HEK293 (cell line): ENCODE results near the gene EEF1AKMT4.

Source experiments
- EGR2 ChIP-seq: fragments of 450-650 bp; formaldehyde crosslinking; IDR thresholded peaks from 2 replicates; pipeline ENCODE4 v1.5.1; 2016; ENCODE audit warnings: low read depth, missing biosample characterization, missing genetic modification characterization
- GLIS1 ChIP-seq: fragments of 450-650 bp; formaldehyde crosslinking; IDR thresholded peaks from 2 replicates; pipeline ENCODE4 v1.5.1; 2016; ENCODE audit warnings: missing biosample characterization, missing genetic modification characterization
- HOXC10 ChIP-seq: sonication (generic); formaldehyde crosslinking; IDR thresholded peaks from 2 replicates; pipeline ENCODE4 v1.8.1; 2023; ENCODE audit warnings: mild to moderate bottlenecking, missing genetic modification reagents
- KLF16 ChIP-seq: fragments of 450-650 bp; formaldehyde crosslinking; IDR thresholded peaks from 2 replicates; pipeline ENCODE4 v1.5.1; 2017; ENCODE audit warnings: missing biosample characterization, missing genetic modification characterization
- KLF9 ChIP-seq: fragments of 450-650 bp; formaldehyde crosslinking; IDR thresholded peaks from 2 replicates; pipeline ENCODE4 v1.5.1; 2016; ENCODE audit warnings: missing biosample characterization, missing genetic modification characterization, low read depth
- RBAK ChIP-seq: fragments of 450-650 bp; formaldehyde crosslinking; IDR thresholded peaks from 2 replicates; pipeline ENCODE4 v1.5.1; 2016; ENCODE audit warnings: missing biosample characterization, missing genetic modification characterization
- SP3 ChIP-seq: fragments of 450-650 bp; formaldehyde crosslinking; IDR thresholded peaks from 2 replicates; pipeline ENCODE4 v1.5.1; 2016; ENCODE audit warnings: missing biosample characterization, missing genetic modification characterization
- ZBTB17 ChIP-seq: fragments of 450-650 bp; formaldehyde crosslinking; IDR thresholded peaks from 2 replicates; pipeline ENCODE4 v1.5.1; 2016; ENCODE audit warnings: missing biosample characterization, missing genetic modification characterization
- ZBTB20 ChIP-seq: fragments of 450-650 bp; formaldehyde crosslinking; IDR thresholded peaks from 2 replicates; pipeline ENCODE4 v1.5.1; 2016; ENCODE audit warnings: missing biosample characterization, missing genetic modification characterization
- ZBTB48 ChIP-seq: fragments of 450-650 bp; formaldehyde crosslinking; IDR thresholded peaks from 2 replicates; pipeline ENCODE4 v1.5.1; 2016; ENCODE audit warnings: missing biosample characterization, missing genetic modification characterization
- ZEB2 ChIP-seq: fragments of 450-650 bp; formaldehyde crosslinking; IDR thresholded peaks from 2 replicates; pipeline ENCODE4 v1.5.1; 2016; ENCODE audit warnings: missing biosample characterization, missing genetic modification characterization
- ZFP41 ChIP-seq: fragments of 450-650 bp; formaldehyde crosslinking; IDR thresholded peaks from 2 replicates; pipeline ENCODE4 v1.5.1; 2016; ENCODE audit warnings: missing biosample characterization, missing genetic modification characterization, borderline replicate concordance
- ZNF239 ChIP-seq: fragments of 450-650 bp; formaldehyde crosslinking; IDR thresholded peaks from 2 replicates; pipeline ENCODE4 v1.5.1; 2016; ENCODE audit warnings: missing biosample characterization, missing genetic modification characterization
- ZNF335 ChIP-seq: fragments of 450-650 bp; formaldehyde crosslinking; conservative IDR thresholded peaks from 2 replicates; pipeline ENCODE4 v1.5.1; 2016; ENCODE audit warnings: missing biosample characterization, missing genetic modification characterization
- ZNF350 ChIP-seq: fragments of 450-650 bp; formaldehyde crosslinking; IDR thresholded peaks from 2 replicates; pipeline ENCODE4 v1.5.0; 2017; ENCODE audit warnings: missing biosample characterization, mild to moderate bottlenecking, missing genetic modification characterization
- ZNF521 ChIP-seq: fragments of 450-650 bp; formaldehyde crosslinking; IDR thresholded peaks from 2 replicates; pipeline ENCODE4 v1.5.1; 2017; ENCODE audit warnings: missing biosample characterization, mild to moderate bottlenecking, missing genetic modification characterization
- ZNF549 ChIP-seq: fragments of 450-650 bp; IDR thresholded peaks from 2 replicates; pipeline ENCODE4 v1.5.1; 2018; ENCODE audit warnings: missing biosample characterization, missing genetic modification characterization, mild to moderate bottlenecking, inconsistent platforms, moderate library complexity
- ZNF624 ChIP-seq: fragments of 450-650 bp; formaldehyde crosslinking; IDR thresholded peaks from 2 replicates; pipeline ENCODE4 v1.5.1; 2017; ENCODE audit warnings: missing biosample characterization, missing genetic modification characterization
- ZNF660 ChIP-seq: fragments of 450-650 bp; IDR thresholded peaks from 2 replicates; pipeline ENCODE4 v1.5.1; 2018; ENCODE audit warnings: missing biosample characterization, mild to moderate bottlenecking, missing genetic modification characterization
- ZNF701 ChIP-seq: fragments of 450-650 bp; formaldehyde crosslinking; IDR thresholded peaks from 2 replicates; pipeline ENCODE4 v1.5.1; 2016; ENCODE audit warnings: missing biosample characterization, missing genetic modification characterization
- ZXDB ChIP-seq: fragments of 450-650 bp; formaldehyde crosslinking; IDR thresholded peaks from 2 replicates; pipeline ENCODE4 v1.5.1; 2016; ENCODE audit warnings: missing biosample characterization, missing genetic modification characterization
- TF ChIP-seq, protein P1 (sequence below): fragments of 450-650 bp; formaldehyde crosslinking; IDR thresholded peaks from 2 replicates; pipeline ENCODE4 v1.5.1; 2016; ENCODE audit warnings: missing biosample characterization, missing genetic modification characterization
- TF ChIP-seq, protein P2 (sequence below): fragments of 450-650 bp; formaldehyde crosslinking; IDR thresholded peaks from 2 replicates; pipeline ENCODE4 v1.5.1; 2017; ENCODE audit warnings: missing biosample characterization, missing genetic modification characterization
- TF ChIP-seq, protein P3 (sequence below): fragments of 450-650 bp; formaldehyde crosslinking; IDR thresholded peaks from 2 replicates; pipeline ENCODE4 v1.5.1; 2016; ENCODE audit warnings: missing biosample characterization, missing genetic modification characterization, low read depth
- TF ChIP-seq, protein P4 (sequence below): fragments of 450-650 bp; formaldehyde crosslinking; IDR thresholded peaks from 2 replicates; pipeline ENCODE4 v1.5.1; 2016; ENCODE audit warnings: missing biosample characterization, missing genetic modification characterization
- TF ChIP-seq, protein P5 (sequence below): fragments of 450-650 bp; formaldehyde crosslinking; IDR thresholded peaks from 2 replicates; pipeline ENCODE4 v1.5.1; 2017; ENCODE audit warnings: missing biosample characterization, missing genetic modification characterization
- TF ChIP-seq, protein P6 (sequence below): IDR thresholded peaks from 2 replicates; pipeline ENCODE4 v1.6.1; 2011; ENCODE audit warnings: mild to moderate bottlenecking, low read depth, low read length, borderline replicate concordance
- TF ChIP-seq, protein P7 (sequence below): fragments of 450-650 bp; formaldehyde crosslinking; optimal IDR thresholded peaks from 2 replicates; pipeline ENCODE3; 2016; ENCODE audit warnings: missing biosample characterization, mild to moderate bottlenecking, missing genetic modification characterization

Gene EEF1AKMT4

DNA sequence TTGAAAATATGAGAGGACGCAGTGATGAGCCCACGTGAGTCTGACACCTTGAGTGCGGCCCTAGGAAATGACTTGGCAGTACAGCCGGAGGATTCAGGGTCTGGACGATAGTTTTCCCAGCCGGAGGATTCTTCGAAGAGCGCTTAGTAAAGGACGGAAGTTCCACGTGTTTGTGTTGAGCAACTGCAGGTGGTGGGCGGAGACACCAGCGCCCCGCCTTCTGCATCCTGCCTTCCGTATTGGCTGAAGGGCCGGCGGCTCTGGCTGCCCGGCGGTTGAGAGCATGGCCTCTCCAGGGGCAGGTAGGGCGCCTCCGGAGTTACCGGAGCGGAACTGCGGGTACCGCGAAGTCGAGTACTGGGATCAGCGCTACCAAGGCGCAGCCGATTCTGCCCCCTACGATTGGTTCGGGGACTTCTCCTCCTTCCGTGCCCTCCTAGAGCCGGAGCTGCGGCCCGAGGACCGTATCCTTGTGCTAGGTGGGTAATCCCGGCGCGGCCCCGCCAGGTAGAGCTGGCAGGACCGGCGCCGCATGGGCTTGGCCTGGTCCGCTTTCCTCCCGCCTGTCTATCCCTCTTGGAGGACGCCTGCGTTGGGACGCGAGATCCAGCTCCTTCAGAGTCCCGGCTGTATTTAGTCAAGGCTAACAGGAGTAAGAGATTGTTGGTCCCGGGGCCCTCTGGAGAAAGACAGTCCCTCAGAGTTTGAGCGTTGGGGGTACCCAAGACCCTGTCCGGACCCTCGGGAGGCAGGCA is at the start of gene EEF1AKMT4 (continued):
- TF ChIP-seq KLF9 (tag by site-specific recombination): peak; percentile 75; the same call in 1 of the 2 replicates
- peak; percentile 69; the same call in 1 of the 2 replicates for TF ChIP-seq SP3 (tag by site-specific recombination)
- TF ChIP-seq HOXC10: no peak
- TF ChIP-seq, protein P1, sequence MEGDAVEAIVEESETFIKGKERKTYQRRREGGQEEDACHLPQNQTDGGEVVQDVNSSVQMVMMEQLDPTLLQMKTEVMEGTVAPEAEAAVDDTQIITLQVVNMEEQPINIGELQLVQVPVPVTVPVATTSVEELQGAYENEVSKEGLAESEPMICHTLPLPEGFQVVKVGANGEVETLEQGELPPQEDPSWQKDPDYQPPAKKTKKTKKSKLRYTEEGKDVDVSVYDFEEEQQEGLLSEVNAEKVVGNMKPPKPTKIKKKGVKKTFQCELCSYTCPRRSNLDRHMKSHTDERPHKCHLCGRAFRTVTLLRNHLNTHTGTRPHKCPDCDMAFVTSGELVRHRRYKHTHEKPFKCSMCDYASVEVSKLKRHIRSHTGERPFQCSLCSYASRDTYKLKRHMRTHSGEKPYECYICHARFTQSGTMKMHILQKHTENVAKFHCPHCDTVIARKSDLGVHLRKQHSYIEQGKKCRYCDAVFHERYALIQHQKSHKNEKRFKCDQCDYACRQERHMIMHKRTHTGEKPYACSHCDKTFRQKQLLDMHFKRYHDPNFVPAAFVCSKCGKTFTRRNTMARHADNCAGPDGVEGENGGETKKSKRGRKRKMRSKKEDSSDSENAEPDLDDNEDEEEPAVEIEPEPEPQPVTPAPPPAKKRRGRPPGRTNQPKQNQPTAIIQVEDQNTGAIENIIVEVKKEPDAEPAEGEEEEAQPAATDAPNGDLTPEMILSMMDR (tag by site-specific recombination): peak; percentile 83
- peak; percentile 95 for TF ChIP-seq ZNF335
- no peak for TF ChIP-seq ZFP41 (tag by site-specific recombination)
- peak; percentile 87 for TF ChIP-seq ZBTB20 (tag by site-specific recombination)
- TF ChIP-seq ZEB2 (tag by site-specific recombination): peak; percentile 99
- no peak for TF ChIP-seq ZNF549
- no peak for TF ChIP-seq EGR2 (tag by site-specific recombination)
- TF ChIP-seq, protein P2, sequence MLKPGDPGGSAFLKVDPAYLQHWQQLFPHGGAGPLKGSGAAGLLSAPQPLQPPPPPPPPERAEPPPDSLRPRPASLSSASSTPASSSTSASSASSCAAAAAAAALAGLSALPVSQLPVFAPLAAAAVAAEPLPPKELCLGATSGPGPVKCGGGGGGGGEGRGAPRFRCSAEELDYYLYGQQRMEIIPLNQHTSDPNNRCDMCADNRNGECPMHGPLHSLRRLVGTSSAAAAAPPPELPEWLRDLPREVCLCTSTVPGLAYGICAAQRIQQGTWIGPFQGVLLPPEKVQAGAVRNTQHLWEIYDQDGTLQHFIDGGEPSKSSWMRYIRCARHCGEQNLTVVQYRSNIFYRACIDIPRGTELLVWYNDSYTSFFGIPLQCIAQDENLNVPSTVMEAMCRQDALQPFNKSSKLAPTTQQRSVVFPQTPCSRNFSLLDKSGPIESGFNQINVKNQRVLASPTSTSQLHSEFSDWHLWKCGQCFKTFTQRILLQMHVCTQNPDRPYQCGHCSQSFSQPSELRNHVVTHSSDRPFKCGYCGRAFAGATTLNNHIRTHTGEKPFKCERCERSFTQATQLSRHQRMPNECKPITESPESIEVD (tag by site-specific recombination): no peak
- TF ChIP-seq, protein P3, sequence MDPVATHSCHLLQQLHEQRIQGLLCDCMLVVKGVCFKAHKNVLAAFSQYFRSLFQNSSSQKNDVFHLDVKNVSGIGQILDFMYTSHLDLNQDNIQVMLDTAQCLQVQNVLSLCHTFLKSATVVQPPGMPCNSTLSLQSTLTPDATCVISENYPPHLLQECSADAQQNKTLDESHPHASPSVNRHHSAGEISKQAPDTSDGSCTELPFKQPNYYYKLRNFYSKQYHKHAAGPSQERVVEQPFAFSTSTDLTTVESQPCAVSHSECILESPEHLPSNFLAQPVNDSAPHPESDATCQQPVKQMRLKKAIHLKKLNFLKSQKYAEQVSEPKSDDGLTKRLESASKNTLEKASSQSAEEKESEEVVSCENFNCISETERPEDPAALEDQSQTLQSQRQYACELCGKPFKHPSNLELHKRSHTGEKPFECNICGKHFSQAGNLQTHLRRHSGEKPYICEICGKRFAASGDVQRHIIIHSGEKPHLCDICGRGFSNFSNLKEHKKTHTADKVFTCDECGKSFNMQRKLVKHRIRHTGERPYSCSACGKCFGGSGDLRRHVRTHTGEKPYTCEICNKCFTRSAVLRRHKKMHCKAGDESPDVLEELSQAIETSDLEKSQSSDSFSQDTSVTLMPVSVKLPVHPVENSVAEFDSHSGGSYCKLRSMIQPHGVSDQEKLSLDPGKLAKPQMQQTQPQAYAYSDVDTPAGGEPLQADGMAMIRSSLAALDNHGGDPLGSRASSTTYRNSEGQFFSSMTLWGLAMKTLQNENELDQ (tag by site-specific recombination): no peak
- TF ChIP-seq, protein P4, sequence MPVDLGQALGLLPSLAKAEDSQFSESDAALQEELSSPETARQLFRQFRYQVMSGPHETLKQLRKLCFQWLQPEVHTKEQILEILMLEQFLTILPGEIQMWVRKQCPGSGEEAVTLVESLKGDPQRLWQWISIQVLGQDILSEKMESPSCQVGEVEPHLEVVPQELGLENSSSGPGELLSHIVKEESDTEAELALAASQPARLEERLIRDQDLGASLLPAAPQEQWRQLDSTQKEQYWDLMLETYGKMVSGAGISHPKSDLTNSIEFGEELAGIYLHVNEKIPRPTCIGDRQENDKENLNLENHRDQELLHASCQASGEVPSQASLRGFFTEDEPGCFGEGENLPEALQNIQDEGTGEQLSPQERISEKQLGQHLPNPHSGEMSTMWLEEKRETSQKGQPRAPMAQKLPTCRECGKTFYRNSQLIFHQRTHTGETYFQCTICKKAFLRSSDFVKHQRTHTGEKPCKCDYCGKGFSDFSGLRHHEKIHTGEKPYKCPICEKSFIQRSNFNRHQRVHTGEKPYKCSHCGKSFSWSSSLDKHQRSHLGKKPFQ (tag by site-specific recombination): no peak
- no peak for TF ChIP-seq ZNF350 (tag by site-specific recombination)
- 0 out of 2 replicates have a peak, but pooled peaks have one; percentile 12 for TF ChIP-seq ZBTB17
- TF ChIP-seq GLIS1: no peak
- TF ChIP-seq RBAK: no peak
- TF ChIP-seq ZNF701 (tag by site-specific recombination): no peak
- TF ChIP-seq, protein P5, sequence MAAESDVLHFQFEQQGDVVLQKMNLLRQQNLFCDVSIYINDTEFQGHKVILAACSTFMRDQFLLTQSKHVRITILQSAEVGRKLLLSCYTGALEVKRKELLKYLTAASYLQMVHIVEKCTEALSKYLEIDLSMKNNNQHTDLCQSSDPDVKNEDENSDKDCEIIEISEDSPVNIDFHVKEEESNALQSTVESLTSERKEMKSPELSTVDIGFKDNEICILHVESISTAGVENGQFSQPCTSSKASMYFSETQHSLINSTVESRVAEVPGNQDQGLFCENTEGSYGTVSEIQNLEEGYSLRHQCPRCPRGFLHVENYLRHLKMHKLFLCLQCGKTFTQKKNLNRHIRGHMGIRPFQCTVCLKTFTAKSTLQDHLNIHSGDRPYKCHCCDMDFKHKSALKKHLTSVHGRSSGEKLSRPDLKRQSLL (tag by site-specific recombination): peak; percentile 58; the same call in 1 of the 2 replicates
- no peak for TF ChIP-seq ZNF521 (tag by site-specific recombination)
- peak; percentile 50 for TF ChIP-seq KLF16 (tag by site-specific recombination)
- TF ChIP-seq, protein P6, sequence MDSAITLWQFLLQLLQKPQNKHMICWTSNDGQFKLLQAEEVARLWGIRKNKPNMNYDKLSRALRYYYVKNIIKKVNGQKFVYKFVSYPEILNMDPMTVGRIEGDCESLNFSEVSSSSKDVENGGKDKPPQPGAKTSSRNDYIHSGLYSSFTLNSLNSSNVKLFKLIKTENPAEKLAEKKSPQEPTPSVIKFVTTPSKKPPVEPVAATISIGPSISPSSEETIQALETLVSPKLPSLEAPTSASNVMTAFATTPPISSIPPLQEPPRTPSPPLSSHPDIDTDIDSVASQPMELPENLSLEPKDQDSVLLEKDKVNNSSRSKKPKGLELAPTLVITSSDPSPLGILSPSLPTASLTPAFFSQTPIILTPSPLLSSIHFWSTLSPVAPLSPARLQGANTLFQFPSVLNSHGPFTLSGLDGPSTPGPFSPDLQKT: no peak
- no peak for TF ChIP-seq ZNF239 (tag by site-specific recombination)
- peak; percentile 29; the same call in 1 of the 2 replicates for TF ChIP-seq ZBTB48 (tag by site-specific recombination)
- TF ChIP-seq ZNF660 (tag by site-specific recombination): peak; percentile 84
- TF ChIP-seq, protein P7, sequence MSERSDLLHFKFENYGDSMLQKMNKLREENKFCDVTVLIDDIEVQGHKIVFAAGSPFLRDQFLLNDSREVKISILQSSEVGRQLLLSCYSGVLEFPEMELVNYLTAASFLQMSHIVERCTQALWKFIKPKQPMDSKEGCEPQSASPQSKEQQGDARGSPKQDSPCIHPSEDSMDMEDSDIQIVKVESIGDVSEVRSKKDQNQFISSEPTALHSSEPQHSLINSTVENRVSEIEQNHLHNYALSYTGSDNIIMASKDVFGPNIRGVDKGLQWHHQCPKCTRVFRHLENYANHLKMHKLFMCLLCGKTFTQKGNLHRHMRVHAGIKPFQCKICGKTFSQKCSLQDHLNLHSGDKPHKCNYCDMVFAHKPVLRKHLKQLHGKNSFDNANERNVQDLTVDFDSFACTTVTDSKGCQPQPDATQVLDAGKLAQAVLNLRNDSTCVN (tag by site-specific recombination): peak; percentile 67
- TF ChIP-seq ZXDB (tag by site-specific recombination): peak; percentile 93
- no peak for TF ChIP-seq ZNF624 (tag by site-specific recombination)
